Ishikawa (cell line): ENCODE results near the gene PRKN.

ENCODE experiments used
- CEBPB ChIP-seq: IDR thresholded peaks from 2 replicates; pipeline ENCODE4 v1.6.1; 2012
- CREB1 ChIP-seq: IDR thresholded peaks from 2 replicates; pipeline ENCODE4 v1.6.1; 2012; ENCODE audit warnings: low read depth
- EGR1 ChIP-seq: IDR thresholded peaks from 2 replicates; pipeline ENCODE4 v1.6.1; 2012
- EP300 ChIP-seq: IDR thresholded peaks from 2 replicates; pipeline ENCODE4 v1.6.1; 2012; ENCODE audit warnings: borderline replicate concordance
- FOXM1 ChIP-seq: IDR thresholded peaks from 2 replicates; pipeline ENCODE4 v1.6.1; 2012; ENCODE audit warnings: low read depth, borderline replicate concordance
- MAX ChIP-seq: IDR thresholded peaks from 2 replicates; pipeline ENCODE4 v1.6.1; 2012
- NFIC ChIP-seq: IDR thresholded peaks from 2 replicates; pipeline ENCODE4 v1.6.1; 2012
- RAD21 ChIP-seq: IDR thresholded peaks from 2 replicates; pipeline ENCODE4 v1.6.1; 2012; ENCODE audit warnings: low read depth
- REST ChIP-seq: IDR thresholded peaks from 2 replicates; pipeline ENCODE4 v1.6.1; 2012; ENCODE audit warnings: low read depth, mild to moderate bottlenecking
- TAF1 ChIP-seq: IDR thresholded peaks from 2 replicates; pipeline ENCODE4 v1.6.1; 2012; ENCODE audit warnings: low read depth, mild to moderate bottlenecking
- TCF12 ChIP-seq: IDR thresholded peaks from 2 replicates; pipeline ENCODE4 v1.6.1; 2012; ENCODE audit warnings: low read depth
- TEAD4 ChIP-seq: IDR thresholded peaks from 2 replicates; pipeline ENCODE4 v1.6.1; 2012
- USF1 ChIP-seq: IDR thresholded peaks from 2 replicates; pipeline ENCODE4 v1.6.1; 2012
- YY1 ChIP-seq: IDR thresholded peaks from 2 replicates; pipeline ENCODE4 v1.6.1; 2012; ENCODE audit warnings: low read depth
- ZBTB7A ChIP-seq: IDR thresholded peaks from 2 replicates; pipeline ENCODE4 v1.6.1; 2012; ENCODE audit warnings: low read depth

PRKN gene

GRCh38 chr6:162704001-162704400 lies 23.6 kb downstream of the PRKN start:
- TF ChIP-seq USF1 (no peak), CEBPB (no peak), ZBTB7A (no peak), TCF12 (no peak), RAD21 (no peak), FOXM1 (no peak), EGR1 (no peak), CREB1 (no peak), MAX (no peak), EP300 (no peak), TEAD4 (no peak), REST (no peak)

- TF ChIP-seq EP300 (no peak), REST (no peak), EGR1 (no peak), ZBTB7A (no peak), MAX (no peak), NFIC (no peak), TAF1 (no peak), TCF12 (no peak), USF1 (no peak), FOXM1 (no peak), YY1 (no peak), CEBPB (no peak), TEAD4 (no peak), RAD21 (no peak), CREB1 (no peak)
Observed at GRCh38 chr6:162702446-162702845, 25.1 kb downstream of the PRKN start.

GRCh38 chr6:162701551-162701950 lies 26.0 kb downstream of the PRKN start:
- no peak for TF ChIP-seq EGR1
- TF ChIP-seq YY1: no peak
- TF ChIP-seq TEAD4: no peak
- TF ChIP-seq TCF12: no peak
- TF ChIP-seq ZBTB7A: no peak
- no peak for TF ChIP-seq RAD21
- TF ChIP-seq EP300: no peak
- no peak for TF ChIP-seq FOXM1
- TF ChIP-seq MAX: no peak
- TF ChIP-seq TAF1: no peak
- TF ChIP-seq CREB1: no peak
- no peak for TF ChIP-seq CEBPB
- no peak for TF ChIP-seq USF1
- no peak for TF ChIP-seq REST
- TF ChIP-seq NFIC: no peak

- TF ChIP-seq USF1 (no peak), NFIC (no peak), TAF1 (no peak), EP300 (no peak), FOXM1 (no peak), YY1 (no peak), CEBPB (no peak), CREB1 (no peak), TEAD4 (no peak), EGR1 (no peak), TCF12 (no peak), RAD21 (no peak), REST (no peak)
Observed at GRCh38 chr6:162700966-162701365, 26.6 kb downstream of the PRKN start.
